Hepatocyte (in vitro differentiated cells): ENCODE data around the gene GMPR. TPM values are rescaled to one million over a fixed set of nuclear protein-coding genes. Genes with fewer than 3 reads are reported as not detected.

Experiments
- DNase-seq: peaks from one replicate; pipeline ENCODE4 v3.0.0-alpha.2; 2016; ENCODE audit warnings: low spot score
- H2AFZ ChIP-seq: fragments of 200-600 bp; sonication (generic); 2 replicates; pipeline ENCODE4 v1.6.0; 2016; ENCODE audit warnings: antibody characterized with exemption, mild to moderate bottlenecking
- H3K27ac ChIP-seq: fragments of 200-600 bp; sonication (generic); 2 replicates; pipeline ENCODE4 v1.5.1; 2016; ENCODE audit warnings: mild to moderate bottlenecking
- H3K27me3 ChIP-seq: fragments of 200-600 bp; sonication (generic); 2 replicates; pipeline ENCODE4 v1.6.1; 2016
- H3K36me3 ChIP-seq: fragments of 200-600 bp; sonication (generic); replicated peaks from 2 replicates; pipeline ENCODE4 v1.5.1; 2016; ENCODE audit warnings: low read depth; ENCODE audit not compliant: insufficient read depth
- H3K4me1 ChIP-seq: fragments of 200-600 bp; sonication (generic); 2 replicates; pipeline ENCODE4 v1.5.1; 2016; ENCODE audit warnings: mild to moderate bottlenecking, moderate library complexity; ENCODE audit not compliant: insufficient read depth
- H3K4me2 ChIP-seq: fragments of 200-600 bp; sonication (generic); 2 replicates; pipeline ENCODE4 v1.6.0; 2016
- H3K4me3 ChIP-seq: fragments of 200-600 bp; sonication (generic); 2 replicates; pipeline ENCODE4 v1.5.1; 2016; ENCODE audit warnings: mild to moderate bottlenecking
- H3K79me2 ChIP-seq: fragments of 200-600 bp; sonication (generic); 2 replicates; pipeline ENCODE4 v1.6.0; 2017; ENCODE audit warnings: mild to moderate bottlenecking
- H3K9me2 ChIP-seq: fragments of 200-600 bp; sonication (generic); replicated peaks from 2 replicates; pipeline ENCODE4 v1.6.0; 2017; ENCODE audit warnings: mild to moderate bottlenecking; ENCODE audit not compliant: insufficient read depth
- H3K9me3 ChIP-seq: fragments of 200-600 bp; sonication (generic); 2 replicates; pipeline ENCODE4 v1.5.1; 2016; ENCODE audit warnings: low read depth, mild to moderate bottlenecking
- H4K20me1 ChIP-seq: fragments of 200-600 bp; sonication (generic); 2 replicates; pipeline ENCODE4 v1.6.0; 2016; ENCODE audit warnings: mild to moderate bottlenecking; ENCODE audit not compliant: insufficient read depth, poor library complexity, severe bottlenecking
- CTCF ChIP-seq: fragments of 200-600 bp; sonication (generic); IDR thresholded peaks from 2 replicates; pipeline ENCODE4 v1.5.1; 2016; ENCODE audit warnings: antibody characterized with exemption, mild to moderate bottlenecking; ENCODE audit not compliant: poor library complexity
- EZH2 ChIP-seq: fragments of 200-600 bp; sonication (generic); IDR thresholded peaks from 2 replicates; pipeline ENCODE4 v1.6.1; 2016; ENCODE audit warnings: antibody characterized with exemption, mild to moderate bottlenecking, borderline replicate concordance
- EZH2phosphoT487 ChIP-seq: fragments of 200-600 bp; sonication (generic); IDR thresholded peaks from one replicate; pipeline ENCODE4 v1.6.1; 2018; ENCODE audit warnings: antibody characterized with exemption, mild to moderate bottlenecking, low read depth, moderate library complexity; ENCODE audit not compliant: unreplicated experiment, severe bottlenecking
- WGBS: methylation state at CpG from one replicate; pipeline ENCODE4 v1.1.6; 2016; ENCODE audit warnings: low lambda C conversion rate; ENCODE audit errors: missing lambda C conversion rate; 5-methylcytosine and 5-hydroxymethylcytosine counted together
- polyA plus RNA-seq: library from polyadenylated mRNA; unstranded; fragments of >200 nt; fragmentation: Nextera tagmentation; extraction: Ambion mirVana; gene quantifications from 2 replicates; pipeline ENCODE4 v1.2.1, GENCODE V29; 2016
- total RNA-seq: library from RNA; depleted of rRNA; stranded (reverse); fragments of >200 nt; gene quantifications from 2 replicates; pipeline ENCODE4 v1.2.3, GENCODE V29; 2014

GMPR gene
- total and polyA plus RNA-seq, 2 experiments from 2014 or later: 6.1 to 16.5 TPM

DNA sequence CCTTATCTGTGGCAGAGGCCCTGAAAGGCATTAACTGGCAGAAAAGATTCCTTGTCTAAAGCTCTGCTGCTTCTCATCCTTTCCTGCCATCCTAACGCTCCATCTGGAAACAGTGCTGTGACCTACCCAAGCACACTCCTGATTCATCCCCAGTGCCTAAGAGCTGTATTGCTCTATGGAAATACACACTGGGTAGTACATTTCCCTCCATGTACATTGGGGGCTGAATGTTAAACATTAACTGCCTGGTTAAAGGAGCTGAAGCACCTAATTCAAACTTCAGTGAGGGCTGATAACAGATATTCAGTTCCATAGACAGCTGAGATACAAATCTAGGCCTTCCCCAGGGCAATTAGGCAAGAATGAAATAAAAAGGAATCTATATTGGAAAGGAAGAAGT is 36.7 kb upstream of the GMPR start:
- no peaks in the 10 kb centered on the region for H3K27me3 ChIP-seq
- WGBS: 67% methylated on average over 1 of the region's 1 CpG
- H3K4me3 ChIP-seq: no peak overlapping the region
- DNase-seq: peak; percentile 18
- TF ChIP-seq EZH2 (no peak), EZH2phosphoT487 (no peak), CTCF (no peak)
- H3K9me2 ChIP-seq: no peaks in the 10 kb centered on the region
- no peaks in the 10 kb centered on the region for H3K79me2 ChIP-seq
- H2AFZ ChIP-seq: no peak overlapping the region
- no peaks in the 10 kb centered on the region for H3K36me3 ChIP-seq
- H3K4me2 ChIP-seq: no peak overlapping the region
- no peak overlapping the region for H3K27ac ChIP-seq
- peaks cover 30% of the 10 kb centered on the region for H3K4me1 ChIP-seq
- H3K9me3 ChIP-seq: no peaks in the 10 kb centered on the region
- H4K20me1 ChIP-seq: no peaks in the 10 kb centered on the region

GRCh38 chr6:16204653-16205376 is 33.6 kb upstream of the GMPR start:
- Histone ChIP-seq H3K27ac (peak overlapping the region; percentile 36), H3K4me2 (no peak overlapping the region), H3K9me3 (no peaks in the 10 kb centered on the region), H4K20me1 (no peaks in the 10 kb centered on the region), H3K9me2 (no peaks in the 10 kb centered on the region), H3K79me2 (no peaks in the 10 kb centered on the region), H3K27me3 (no peaks in the 10 kb centered on the region), H3K4me3 (no peak overlapping the region), H3K4me1 (peaks cover 26% of the 10 kb centered on the region), H2AFZ (no peak overlapping the region), H3K36me3 (no peaks in the 10 kb centered on the region)
- WGBS: 76% methylated on average over 5 of the region's 5 CpGs
- TF ChIP-seq EZH2: no peak
- no peak for TF ChIP-seq EZH2phosphoT487
- TF ChIP-seq CTCF: no peak
- DNase-seq: no peak

DNA sequence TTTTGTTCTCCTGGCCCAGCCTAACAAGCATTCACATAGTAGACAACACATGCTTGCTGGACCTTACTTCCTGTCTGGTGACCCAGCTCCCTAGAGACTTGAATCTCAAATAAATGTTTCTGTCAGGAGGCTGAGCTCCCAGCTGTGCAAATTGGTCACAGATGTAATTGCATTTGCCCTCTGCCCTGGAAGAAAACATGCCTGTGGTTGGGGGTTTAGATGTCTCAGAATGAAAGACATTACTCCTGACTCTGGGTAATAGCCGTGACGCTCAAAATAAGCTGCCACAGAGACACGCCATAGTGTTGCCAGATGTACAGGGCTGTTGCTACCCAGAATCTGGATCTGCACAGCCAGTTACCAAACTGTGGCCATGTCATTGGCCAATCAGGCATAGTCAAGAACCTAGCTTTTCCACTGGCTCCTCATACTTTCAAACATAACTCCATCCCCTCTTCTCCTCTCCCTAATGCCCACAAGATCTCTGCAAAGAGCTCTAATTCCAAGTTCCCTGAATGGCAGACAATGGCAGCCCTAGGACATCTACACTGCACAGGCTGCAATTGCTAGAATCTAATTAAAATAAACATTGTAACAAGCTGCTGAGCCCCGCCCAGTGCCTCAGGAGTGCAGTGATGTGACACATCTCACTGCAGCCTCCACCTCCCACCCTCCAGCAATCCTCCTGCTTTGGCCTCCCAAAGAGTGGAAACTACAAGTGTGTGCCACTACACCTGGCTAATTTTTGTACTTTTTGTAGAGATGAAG is 32.8 kb upstream of the GMPR start:
- no peak overlapping the region for H2AFZ ChIP-seq
- WGBS: 50% methylated on average over 4 of the region's 4 CpGs
- peak overlapping the region; percentile 36 for H3K27ac ChIP-seq
- H3K4me1 ChIP-seq: peaks cover 20% of the 10 kb centered on the region
- TF ChIP-seq EZH2phosphoT487 (no peak), EZH2 (no peak), CTCF (no peak)
- no peaks in the 10 kb centered on the region for H3K27me3 ChIP-seq
- no peaks in the 10 kb centered on the region for H3K9me2 ChIP-seq
- peak; percentile 38 for DNase-seq
- no peak overlapping the region for H3K4me3 ChIP-seq
- H3K79me2 ChIP-seq: no peaks in the 10 kb centered on the region
- no peak overlapping the region for H3K4me2 ChIP-seq
- no peaks in the 10 kb centered on the region for H3K36me3 ChIP-seq
- no peaks in the 10 kb centered on the region for H3K9me3 ChIP-seq
- H4K20me1 ChIP-seq: no peaks in the 10 kb centered on the region
